HCT116 (cell line): ENCODE data around the gene PBX1.

Experiments used
- ATF3 ChIP-seq: IDR thresholded peaks from 2 replicates; pipeline ENCODE4 v1.6.1; 2012
- CEBPB ChIP-seq: IDR thresholded peaks from 2 replicates; pipeline ENCODE4 v1.6.1; 2012; ENCODE audit warnings: low read depth
- CTCF ChIP-seq, 3 experiments: fragments of 200-600 bp in 1 of 3; sonication (generic) in 1 of 3; IDR thresholded peaks in 2 of 3; conservative IDR thresholded peaks in 1 of 3; 2 replicates each; pipeline ENCODE4 v1.5.1; 2012 to 2017; ENCODE audit warnings: low read depth in 2 of 3, low read length in 2 of 3, antibody characterized with exemption in 1 of 3, borderline replicate concordance in 1 of 3, control low read depth in 1 of 3, mild to moderate bottlenecking in 1 of 3, mixed read lengths in 1 of 3, mixed run types in 1 of 3, moderate library complexity in 1 of 3; ENCODE audit not compliant: insufficient read depth in 1 of 3
- EZH2 ChIP-seq: fragments of 200-600 bp; sonication (generic); IDR thresholded peaks from 2 replicates; pipeline ENCODE4 v1.6.1; 2017; ENCODE audit warnings: antibody characterized with exemption, mixed run types
- EZH2phosphoT487 ChIP-seq: fragments of 200-600 bp; IDR thresholded peaks from 2 replicates; pipeline ENCODE4 v1.6.1; 2018; ENCODE audit warnings: antibody characterized with exemption, borderline replicate concordance
- POLR2A ChIP-seq: IDR thresholded peaks from 2 replicates; pipeline ENCODE4 v1.7.0; 2011; ENCODE audit warnings: borderline replicate concordance; ENCODE audit not compliant: insufficient read depth, insufficient read length; ENCODE audit errors: extremely low read depth
- POLR2AphosphoS5 ChIP-seq: IDR thresholded peaks from 2 replicates; pipeline ENCODE4 v1.6.1; 2011; ENCODE audit warnings: mild to moderate bottlenecking, low read depth, low read length, moderate library complexity
- RAD21 ChIP-seq: IDR thresholded peaks from 2 replicates; pipeline ENCODE4 v1.6.1; 2012; ENCODE audit warnings: low read depth, mild to moderate bottlenecking
- REST ChIP-seq: IDR thresholded peaks from 2 replicates; pipeline ENCODE4 v1.6.1; 2012; ENCODE audit warnings: low read depth
- YY1 ChIP-seq: IDR thresholded peaks from 2 replicates; pipeline ENCODE4 v1.6.1; 2011; ENCODE audit warnings: low read length, low read depth, moderate library complexity, mild to moderate bottlenecking; ENCODE audit not compliant: insufficient replicate concordance; ENCODE audit errors: extremely low read depth
- ZFX ChIP-seq: fragments of 450-650 bp; IDR thresholded peaks from 2 replicates; pipeline ENCODE4 v1.6.1; 2017

- TF ChIP-seq CTCF (IDR thresholded peaks at IDR 0.05 in 2 of 3, conservative IDR thresholded peaks at IDR 0.05 in 1 of 3; ENCODE audit: borderline replicate concordance in 1 of 3, insufficient read depth in 1 of 3, low read depth in 2 of 3, low read length in 2 of 3) (no peak), POLR2AphosphoS5 (no peak), POLR2A (no peak), ATF3 (no peak), RAD21 (no peak), ZFX (no peak), EZH2 (no peak), EZH2phosphoT487 (no peak), CEBPB (no peak), REST (no peak), YY1 (no peak)
Measured at GRCh38 chr1:164589408-164589807, 30.4 kb downstream of the PBX1 start.
